ENCODE data around the gene SLC44A2. TPM values are rescaled to one million over a fixed set of nuclear protein-coding genes. Genes with fewer than 3 reads are reported as not detected.
A peak's percentile ranks its signal among the peaks of the same experiment; 100 is the strongest.

SLC44A2 gene
- total and polyA plus RNA-seq, 10 of the 15 experiments (the other 5 are each of a cell fraction or from before 2014, with no cell fraction given), result 3.0 to 51.3 (median 26.8) TPM

DNA sequence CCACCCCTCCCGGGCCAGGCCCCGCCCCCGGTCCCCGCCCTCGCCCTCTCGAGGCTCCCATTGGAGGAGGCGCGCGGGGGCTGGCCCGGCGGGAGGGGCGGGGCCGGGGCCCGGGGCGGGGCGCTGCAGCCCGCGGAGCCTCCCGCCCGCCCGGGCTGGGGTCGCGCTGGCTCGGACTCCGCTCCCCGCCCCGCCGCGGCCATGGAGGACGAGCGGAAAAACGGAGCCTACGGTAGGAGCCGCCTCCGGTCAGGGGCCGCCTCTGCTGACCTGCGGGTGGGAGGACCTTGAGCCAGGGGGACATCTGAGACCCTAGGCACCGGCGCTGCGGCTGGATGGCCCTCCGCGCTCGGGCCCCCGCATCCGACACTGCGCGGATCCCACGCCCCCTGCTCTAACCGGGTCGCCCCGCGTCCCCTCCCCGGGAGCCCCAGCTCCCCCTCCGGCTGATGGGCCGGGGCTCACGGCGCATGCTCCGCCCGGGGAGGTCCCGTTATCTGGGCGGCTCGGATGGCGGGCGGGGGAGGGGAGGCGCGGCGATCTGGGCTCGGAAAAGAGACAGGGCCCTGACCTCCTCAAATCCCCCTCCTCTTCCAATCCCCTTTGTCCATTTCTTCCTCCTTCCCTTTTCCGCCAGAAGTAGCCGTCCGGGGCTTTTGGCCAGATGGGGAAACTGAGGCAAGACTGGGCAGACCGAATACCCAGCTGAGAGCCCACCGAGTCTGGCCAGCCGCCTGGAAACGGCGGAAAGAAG lies 22.8 kb upstream of the SLC44A2 start (continued):
- TF ChIP-seq, protein P1, sequence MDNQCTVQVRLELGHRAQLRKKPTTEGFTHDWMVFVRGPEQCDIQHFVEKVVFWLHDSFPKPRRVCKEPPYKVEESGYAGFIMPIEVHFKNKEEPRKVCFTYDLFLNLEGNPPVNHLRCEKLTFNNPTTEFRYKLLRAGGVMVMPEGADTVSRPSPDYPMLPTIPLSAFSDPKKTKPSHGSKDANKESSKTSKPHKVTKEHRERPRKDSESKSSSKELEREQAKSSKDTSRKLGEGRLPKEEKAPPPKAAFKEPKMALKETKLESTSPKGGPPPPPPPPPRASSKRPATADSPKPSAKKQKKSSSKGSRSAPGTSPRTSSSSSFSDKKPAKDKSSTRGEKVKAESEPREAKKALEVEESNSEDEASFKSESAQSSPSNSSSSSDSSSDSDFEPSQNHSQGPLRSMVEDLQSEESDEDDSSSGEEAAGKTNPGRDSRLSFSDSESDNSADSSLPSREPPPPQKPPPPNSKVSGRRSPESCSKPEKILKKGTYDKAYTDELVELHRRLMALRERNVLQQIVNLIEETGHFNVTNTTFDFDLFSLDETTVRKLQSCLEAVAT (IDR thresholded peaks at IDR 0.05), result peak; percentile 52; the same call in 1 of the 2 replicates
- TF ChIP-seq NR2F1 (conservative IDR thresholded peaks at IDR 0.05), result 0 out of 2 replicates have a peak, but pooled peaks have one; percentile 29
- peak; percentile 53 for TF ChIP-seq NRF1 (conservative IDR thresholded peaks at IDR 0.05; ENCODE audit: low read depth, low read length)
- 0 out of 2 replicates have a peak, but pooled peaks have one; percentile 8 for TF ChIP-seq BCL11A (IDR thresholded peaks at IDR 0.05; ENCODE audit: low read depth, low read length)
- no peak for TF ChIP-seq ZBED1 (IDR thresholded peaks at IDR 0.05; ENCODE audit: borderline replicate concordance)
- 0 out of 2 replicates have a peak, but pooled peaks have one; percentile 21 for TF ChIP-seq NFYB (IDR thresholded peaks at IDR 0.05; ENCODE audit: insufficient read depth, low read depth, low read length)

DNA sequence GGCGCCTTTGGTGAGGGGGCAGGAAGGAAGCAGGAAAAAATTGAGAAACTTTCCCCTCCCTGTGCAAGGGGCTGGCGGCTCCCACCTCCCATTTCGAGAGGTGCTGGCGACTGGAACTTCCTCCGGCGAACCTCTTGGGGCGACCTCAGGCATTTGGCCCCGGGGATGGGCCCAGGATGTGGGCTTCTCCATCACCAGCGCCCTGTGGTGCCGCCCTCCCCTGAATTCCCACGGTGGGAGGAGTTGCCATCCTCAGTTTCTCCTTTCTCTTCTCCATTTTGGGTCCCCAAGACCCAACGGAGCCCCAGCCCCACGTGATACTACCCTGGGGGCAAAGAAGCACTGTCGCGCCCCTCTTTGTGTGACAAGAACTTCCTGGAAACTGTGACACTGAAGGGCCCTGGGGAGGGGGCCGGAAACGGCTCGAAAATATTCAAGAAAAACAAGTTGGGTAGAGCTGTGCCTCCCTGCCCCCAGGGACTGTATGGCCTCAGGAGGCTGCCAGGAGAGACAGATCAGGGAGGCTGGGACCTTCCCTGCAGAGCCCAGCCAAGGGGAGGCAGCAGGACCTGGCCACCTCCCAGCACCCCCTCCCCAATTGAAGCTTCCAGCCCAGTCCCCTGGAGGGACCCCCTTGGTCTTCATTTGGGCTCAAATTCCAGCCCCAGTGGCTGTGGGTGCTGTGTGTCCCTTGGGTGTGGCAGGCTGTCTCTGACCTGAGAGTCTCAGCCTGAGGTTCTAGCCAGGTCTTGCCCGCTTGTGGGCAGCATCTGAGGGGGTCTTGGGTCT lies 22.1 kb upstream of the SLC44A2 start:
- Histone ChIP-seq H3K27ac (ENCODE audit: control insufficient read depth, insufficient read depth) (peak overlapping the region; percentile 98), H3K27me3 (replicated peaks in 1 of 2; ENCODE audit: control insufficient read depth in 2 of 2, insufficient read depth in 2 of 2, low read length in 1 of 2) (no peaks in the 10 kb centered on the region), H3K4me3 (peak overlapping the region; percentile 98), H3K9ac (ENCODE audit: control insufficient read depth, insufficient read depth, low read length) (peak overlapping the region; percentile 96), H3K79me2 (ENCODE audit: control insufficient read depth, insufficient read depth, low read length) (peaks cover 38% of the 10 kb centered on the region), H3K4me1 (ENCODE audit: control insufficient read depth, insufficient read depth, low read length) (peaks cover 20% of the 10 kb centered on the region), H3K4me2 (ENCODE audit: control insufficient read depth, insufficient read depth) (peak overlapping the region; percentile 92), H4K20me1 (ENCODE audit: control insufficient read depth, insufficient read depth) (no peaks in the 10 kb centered on the region), H3K36me3 (ENCODE audit: control insufficient read depth in 2 of 2, insufficient read depth in 2 of 2, low read length in 1 of 2) (no peaks in the 10 kb centered on the region), H2AFZ (ENCODE audit: control insufficient read depth, low read depth, low read length) (peak overlapping the region; percentile 51), H3K9me3 (replicated peaks; ENCODE audit: control insufficient read depth, insufficient read depth, low read length) (no peaks in the 10 kb centered on the region)
- TSS peak; percentile 98 for BruUV-seq (replicated peaks)
- no peak for FAIRE-seq
- ChIA-PET CTCF (interaction anchor here (1.0 to 4.7 kb wide), 5 partner anchors 18 to 344 kb away, joined by 3 to 57 read pairs (median 10); no protein-coding TSS in a partner anchor), SMC1A (ENCODE audit: uncharacterized antibody, unreplicated experiment) (interaction anchor here (1.0 to 3.8 kb wide), 10 partner anchors 8 to 178 kb away, joined by 3 to 34 read pairs (median 8); no protein-coding TSS in a partner anchor), POLR2A (interaction anchor here (0.6 to 5.5 kb wide), 17 partner anchors 8 to 444 kb away, joined by 3 to 43 read pairs (median 3); partner anchors contain the start of genes KRI1 and QTRT1), RAD21 (ENCODE audit: unreplicated experiment) (interaction anchor here (0.6 to 4.8 kb wide), 10 partner anchors 9 to 156 kb away, joined by 3 to 50 read pairs (median 6); partner anchors contain the start of gene QTRT1)
- peak; percentile 74 for ATAC-seq
- in situ Hi-C loops (cut with MboI) (no loop called here), intact Hi-C loops (cut with micrococcal nuclease; ENCODE audit: unreplicated experiment) (loop anchor here (5.0 kb wide), 1 partner anchor 39 kb away; no protein-coding TSS in a partner anchor)
- DNase-seq (ENCODE audit: low read depth, low spot score), result peak; percentile 70
- 1% methylated on average over 18 of the region's 19 CpGs for WGBS (ENCODE audit: insufficient coverage, insufficient replicate concordance, low lambda C conversion rate, missing lambda C conversion rate)
- TF ChIP-seq, protein P2, sequence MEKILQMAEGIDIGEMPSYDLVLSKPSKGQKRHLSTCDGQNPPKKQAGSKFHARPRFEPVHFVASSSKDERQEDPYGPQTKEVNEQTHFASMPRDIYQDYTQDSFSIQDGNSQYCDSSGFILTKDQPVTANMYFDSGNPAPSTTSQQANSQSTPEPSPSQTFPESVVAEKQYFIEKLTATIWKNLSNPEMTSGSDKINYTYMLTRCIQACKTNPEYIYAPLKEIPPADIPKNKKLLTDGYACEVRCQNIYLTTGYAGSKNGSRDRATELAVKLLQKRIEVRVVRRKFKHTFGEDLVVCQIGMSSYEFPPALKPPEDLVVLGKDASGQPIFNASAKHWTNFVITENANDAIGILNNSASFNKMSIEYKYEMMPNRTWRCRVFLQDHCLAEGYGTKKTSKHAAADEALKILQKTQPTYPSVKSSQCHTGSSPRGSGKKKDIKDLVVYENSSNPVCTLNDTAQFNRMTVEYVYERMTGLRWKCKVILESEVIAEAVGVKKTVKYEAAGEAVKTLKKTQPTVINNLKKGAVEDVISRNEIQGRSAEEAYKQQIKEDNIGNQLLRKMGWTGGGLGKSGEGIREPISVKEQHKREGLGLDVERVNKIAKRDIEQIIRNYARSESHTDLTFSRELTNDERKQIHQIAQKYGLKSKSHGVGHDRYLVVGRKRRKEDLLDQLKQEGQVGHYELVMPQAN (conservative IDR thresholded peaks at IDR 0.05), result 0 out of 2 replicates have a peak, but pooled peaks have one; percentile 3
- TF ChIP-seq POLR2AphosphoS5 (IDR thresholded peaks at IDR 0.05; ENCODE audit: low read length) (peak; percentile 44), ZNF687 (IDR thresholded peaks at IDR 0.05) (no peak; the same call in none of the 2 replicates), POLR2A (IDR thresholded peaks at IDR 0.05; ENCODE audit: low read depth, low read length) (peak; percentile 54; the same call in 1 of the 2 replicates), PML (IDR thresholded peaks at IDR 0.05; ENCODE audit: low read length) (peak; percentile 59; the same call in 1 of the 2 replicates), MTA3 (IDR thresholded peaks at IDR 0.05; ENCODE audit: borderline replicate concordance, low read length) (no peak)
